T-helper 1 cell treated with Interleukin-12 subunit alpha and Interleukin-12 subunit beta and Interleukin-4 antibody, amounts not matched to agents 30 ng/mL and 1 ng/mL, for 36 hours (primary cell): ENCODE results near the gene PIM2. TPM values are rescaled to one million over a fixed set of nuclear protein-coding genes. Genes with fewer than 3 reads are reported as not detected.

Experiments
- intact Hi-C: fragments of 100-400 bp; cut with micrococcal nuclease; formaldehyde crosslinking; loops from one replicate; pipeline ENCODE4 v1.15.1; 2024
- total RNA-seq: library from RNA; stranded (reverse); gene quantifications from 2 replicates; pipeline ENCODE4 v1.2.3, GENCODE V29; 2022

The PIM2 gene
- total RNA-seq, 1 donor from 2014 or later = 350 TPM

- intact Hi-C loops = loop anchor here (1.0 to 2.0 kb wide), 5 partner anchors 8 to 199 kb away; partner anchors contain the start of genes OTUD5, PIM2, PQBP1 and TIMM17B
These were observed 7.2 kb downstream of the PIM2 start, which contains the start of gene SLC35A2 for GRCh38 chrX:48911412-48912182. Gene SLC35A2 (minus strand): TSS chrX:48911646. CDS start chrX:48911636, 10 bp downstream.

GRCh38 chrX:48910926-48911411, 7.9 kb downstream of the PIM2 start:
- intact Hi-C loops = loop anchor here (1.0 to 2.0 kb wide), 5 partner anchors 8 to 198 kb away; partner anchors contain the start of genes OTUD5, PIM2, PQBP1 and TIMM17B

GRCh38 chrX:48909703-48910294, 9.0 kb downstream of the PIM2 start:
- intact Hi-C loops = loop anchor here (2.0 kb wide), 1 partner anchor 197 kb away; no protein-coding TSS in a partner anchor

- intact Hi-C loops = no loop called here
These were observed 10.2 kb downstream of the PIM2 start for GRCh38 chrX:48908600-48908999.

- intact Hi-C loops = no loop called here
These were observed 13.6 kb downstream of the PIM2 start for GRCh38 chrX:48905090-48905790.

GRCh38 chrX:48904626-48905025, 14.2 kb downstream of the PIM2 start:
- intact Hi-C loops = no loop called here

GRCh38 chrX:48904180-48904579, 14.6 kb downstream of the PIM2 start:
- intact Hi-C loops = no loop called here

GRCh38 chrX:48903290-48903689, 15.5 kb downstream of the PIM2 start:
- intact Hi-C loops = no loop called here

GRCh38 chrX:48902776-48903175, 16.0 kb downstream of the PIM2 start:
- intact Hi-C loops = no loop called here

- intact Hi-C loops = no loop called here
These were observed 16.7 kb downstream of the PIM2 start for GRCh38 chrX:48902135-48902534.

- intact Hi-C loops = no loop called here
These were observed 17.8 kb downstream of the PIM2 start for GRCh38 chrX:48901069-48901468.

GRCh38 chrX:48899078-48899410, 19.8 kb downstream of the PIM2 start:
- intact Hi-C loops = loop anchor here (10.0 kb wide), 1 partner anchor 1244 kb away; the partner anchor contains the start of genes ELK1 and UXT

GRCh38 chrX:48897625-48898306, 21.1 kb downstream of the PIM2 start, which contains the start of the genes PQBP1 and TIMM17B:
Gene PQBP1 (plus strand): TSS chrX:48897930. CDS start chrX:48898510, 580 bp downstream.
Gene TIMM17B (minus strand): TSS chrX:48897768. CDS start chrX:48897749, 19 bp downstream.
- intact Hi-C loops = loop anchor here (1.0 to 10.0 kb wide), 13 partner anchors 14 to 1243 kb away; partner anchors contain the start of genes ELK1, FTSJ1, GRIPAP1 and HDAC6

GRCh38 chrX:48897157-48897624, 21.6 kb downstream of the PIM2 start:
- intact Hi-C loops = loop anchor here (1.0 to 10.0 kb wide), 12 partner anchors 14 to 1242 kb away; partner anchors contain the start of genes ELK1, FTSJ1, GRIPAP1 and HDAC6

- intact Hi-C loops = loop anchor here (1.0 to 10.0 kb wide), 12 partner anchors 15 to 1242 kb away; partner anchors contain the start of genes ELK1, FTSJ1, GRIPAP1 and HDAC6
These were observed 22.2 kb downstream of the PIM2 start for GRCh38 chrX:48896611-48897011.

- intact Hi-C loops = loop anchor here (5.0 to 10.0 kb wide), 2 partner anchors 198 to 1240 kb away; partner anchors contain the start of genes ELK1, SUV39H1 and UXT
These were observed 23.9 kb downstream of the PIM2 start for GRCh38 chrX:48894891-48895290.

- intact Hi-C loops = loop anchor here (5.0 to 10.0 kb wide), 2 partner anchors 196 to 1239 kb away; partner anchors contain the start of genes ELK1, SUV39H1 and UXT
These were observed 25.1 kb downstream of the PIM2 start for GRCh38 chrX:48893556-48894348.

- intact Hi-C loops = loop anchor here (5.0 to 10.0 kb wide), 2 partner anchors 196 to 1238 kb away; partner anchors contain the start of genes ELK1, SUV39H1 and UXT
These were observed 25.9 kb downstream of the PIM2 start for GRCh38 chrX:48892896-48893295.
